ENCODE measurements around the gene CKAP2L. TPM values are rescaled to one million over a fixed set of nuclear protein-coding genes. Genes with fewer than 3 reads are reported as not detected.

The CKAP2L gene
- total RNA-seq, 1 donor from 2014 or later: 8.9 TPM

- no peaks in the 10 kb centered on the region for H3K4me1 Mint-ChIP-seq
- no peak for TF ChIP-seq CTCF (IDR thresholded peaks at IDR 0.05; ENCODE audit: unreplicated experiment)
- no peak overlapping the region for H3K27ac Mint-ChIP-seq
- H3K27me3 Mint-ChIP-seq (ENCODE audit: low read depth): no peaks in the 10 kb centered on the region
- peaks cover 19% of the 10 kb centered on the region for H3K36me3 Mint-ChIP-seq
- no peak overlapping the region for H3K4me3 Mint-ChIP-seq
- no peak for DNase-seq (ENCODE audit: low spot score in 2 of 2, unreplicated experiment in 2 of 2)
- H3K9me3 Mint-ChIP-seq: no peaks in the 10 kb centered on the region
These were observed 7.1 kb downstream of the CKAP2L start for GRCh38 chr2:112757265-112757664.

GRCh38 chr2:112756207-112756606, 8.2 kb downstream of the CKAP2L start:
- no peaks in the 10 kb centered on the region for H3K4me1 Mint-ChIP-seq
- peaks cover 19% of the 10 kb centered on the region for H3K36me3 Mint-ChIP-seq
- no peak for TF ChIP-seq CTCF (IDR thresholded peaks at IDR 0.05; ENCODE audit: unreplicated experiment)
- no peaks in the 10 kb centered on the region for H3K9me3 Mint-ChIP-seq
- DNase-seq (ENCODE audit: low spot score in 2 of 2, unreplicated experiment in 2 of 2): no peak
- H3K27ac Mint-ChIP-seq: no peak overlapping the region
- H3K4me3 Mint-ChIP-seq: no peak overlapping the region
- H3K27me3 Mint-ChIP-seq (ENCODE audit: low read depth): no peaks in the 10 kb centered on the region

- Mint-ChIP-seq H3K9me3 (no peaks in the 10 kb centered on the region), H3K4me1 (no peaks in the 10 kb centered on the region), H3K36me3 (peaks cover 21% of the 10 kb centered on the region), H3K27me3 (ENCODE audit: low read depth) (no peaks in the 10 kb centered on the region), H3K4me3 (no peak overlapping the region), H3K27ac (no peak overlapping the region)
- no peak for TF ChIP-seq CTCF (IDR thresholded peaks at IDR 0.05; ENCODE audit: unreplicated experiment)
- DNase-seq (ENCODE audit: low spot score in 2 of 2, unreplicated experiment in 2 of 2): no peak
These were observed 9.0 kb downstream of the CKAP2L start for GRCh38 chr2:112755444-112755843.

GRCh38 chr2:112754564-112754963, 9.8 kb downstream of the CKAP2L start:
- H3K4me1 Mint-ChIP-seq: no peaks in the 10 kb centered on the region
- peaks cover 21% of the 10 kb centered on the region for H3K36me3 Mint-ChIP-seq
- no peaks in the 10 kb centered on the region for H3K27me3 Mint-ChIP-seq (ENCODE audit: low read depth)
- H3K9me3 Mint-ChIP-seq: no peaks in the 10 kb centered on the region
- H3K4me3 Mint-ChIP-seq: no peak overlapping the region
- no peak overlapping the region for H3K27ac Mint-ChIP-seq
- no peak for TF ChIP-seq CTCF (IDR thresholded peaks at IDR 0.05; ENCODE audit: unreplicated experiment)
- DNase-seq (ENCODE audit: low spot score in 2 of 2, unreplicated experiment in 2 of 2): no peak

GRCh38 chr2:112752667-112753066, 11.7 kb downstream of the CKAP2L start:
- H3K9me3 Mint-ChIP-seq: no peaks in the 10 kb centered on the region
- no peak for TF ChIP-seq CTCF (IDR thresholded peaks at IDR 0.05; ENCODE audit: unreplicated experiment)
- no peaks in the 10 kb centered on the region for H3K4me1 Mint-ChIP-seq
- DNase-seq (ENCODE audit: low spot score in 2 of 2, unreplicated experiment in 2 of 2): no peak
- H3K27me3 Mint-ChIP-seq (ENCODE audit: low read depth): no peaks in the 10 kb centered on the region
- no peak overlapping the region for H3K27ac Mint-ChIP-seq
- no peak overlapping the region for H3K4me3 Mint-ChIP-seq
- peaks cover 20% of the 10 kb centered on the region for H3K36me3 Mint-ChIP-seq
